Stimulated activated CD8-positive, alpha-beta memory T cell treated with anti-CD3 and anti-CD28 coated beads, Interleukin-7, amount 100 ng/mL, for 4 hours (primary cell): ENCODE results near the gene GRID1.
"Not testable (repeated sequence)": the region's sequence is repeated elsewhere in the genome, so short reads cannot be mapped to it uniquely, and the experiment has no call there.

Experiments
- DNase-seq, 2 donors: peaks; one replicate each; pipeline ENCODE4 v3.0.0-alpha.2; 2020; ENCODE audit warnings: low read depth in 2 of 2

GRID1 gene

DNA sequence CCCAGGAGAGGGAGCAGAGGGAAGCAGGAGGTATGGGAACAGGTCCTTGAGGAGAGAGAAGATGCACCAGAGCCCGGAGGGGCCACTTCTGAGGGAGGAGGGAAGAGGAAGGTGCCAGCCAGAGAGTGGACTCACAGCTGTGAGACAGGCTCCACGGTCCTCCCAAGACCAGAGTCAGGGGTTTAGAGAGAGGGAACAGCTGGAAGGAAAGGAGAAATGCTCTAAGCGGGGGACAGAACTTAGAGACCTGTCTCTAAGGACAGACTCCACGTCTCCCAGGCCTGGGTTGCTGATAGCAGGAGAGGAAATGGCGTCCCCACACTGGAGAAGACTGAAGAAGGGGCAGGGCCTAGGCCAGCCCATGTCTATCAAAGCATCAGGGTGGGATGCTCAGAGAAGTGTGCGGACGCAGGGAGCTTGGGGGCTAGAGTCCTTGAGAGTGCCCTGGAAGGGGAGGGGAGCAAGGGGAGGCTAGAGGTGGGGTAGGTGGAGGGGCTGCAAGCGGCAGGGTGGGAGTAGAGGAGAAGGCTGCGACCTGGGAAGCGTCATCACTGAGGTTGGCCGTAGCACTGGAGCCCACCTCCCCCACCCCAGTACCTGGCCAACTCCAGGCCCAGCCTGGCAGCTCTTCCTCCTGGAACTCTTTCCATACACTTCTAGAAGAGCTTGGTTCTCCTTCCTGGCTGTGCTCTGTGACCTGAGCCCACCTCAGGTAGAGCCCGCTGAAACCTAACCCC is 25.6 kb upstream of the GRID1 start:
- no peak for DNase-seq

DNA sequence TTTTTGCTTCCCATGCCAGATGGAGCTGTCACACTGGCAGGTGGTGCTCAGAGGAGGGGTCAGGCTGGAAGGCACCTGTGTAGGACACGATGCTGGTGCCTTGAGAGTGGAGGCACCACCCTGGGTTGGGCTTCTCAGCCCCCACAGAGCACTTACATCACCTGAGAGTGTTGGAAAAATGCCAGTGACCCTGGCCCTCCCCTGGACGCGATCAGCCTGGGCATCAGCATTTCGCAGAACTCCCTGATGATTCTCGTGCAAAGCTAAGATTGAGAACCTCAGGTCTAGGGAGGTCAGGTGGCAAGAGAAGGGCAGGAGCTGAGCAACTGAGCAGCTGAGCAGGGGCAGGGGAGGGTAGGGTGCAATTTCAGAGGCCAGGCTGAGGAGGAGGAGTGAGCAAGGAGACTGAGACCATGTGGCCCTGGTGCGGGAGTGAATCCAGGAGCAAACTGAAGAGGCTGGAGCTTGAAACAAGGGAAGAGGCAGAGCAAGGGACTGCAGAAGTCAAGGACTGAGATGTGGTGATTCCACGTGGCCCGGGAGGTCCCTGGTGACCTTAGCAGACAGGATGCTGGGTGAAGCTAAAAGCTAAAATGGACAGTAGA is 24.7 kb upstream of the GRID1 start:
- DNase-seq: no peak

DNA sequence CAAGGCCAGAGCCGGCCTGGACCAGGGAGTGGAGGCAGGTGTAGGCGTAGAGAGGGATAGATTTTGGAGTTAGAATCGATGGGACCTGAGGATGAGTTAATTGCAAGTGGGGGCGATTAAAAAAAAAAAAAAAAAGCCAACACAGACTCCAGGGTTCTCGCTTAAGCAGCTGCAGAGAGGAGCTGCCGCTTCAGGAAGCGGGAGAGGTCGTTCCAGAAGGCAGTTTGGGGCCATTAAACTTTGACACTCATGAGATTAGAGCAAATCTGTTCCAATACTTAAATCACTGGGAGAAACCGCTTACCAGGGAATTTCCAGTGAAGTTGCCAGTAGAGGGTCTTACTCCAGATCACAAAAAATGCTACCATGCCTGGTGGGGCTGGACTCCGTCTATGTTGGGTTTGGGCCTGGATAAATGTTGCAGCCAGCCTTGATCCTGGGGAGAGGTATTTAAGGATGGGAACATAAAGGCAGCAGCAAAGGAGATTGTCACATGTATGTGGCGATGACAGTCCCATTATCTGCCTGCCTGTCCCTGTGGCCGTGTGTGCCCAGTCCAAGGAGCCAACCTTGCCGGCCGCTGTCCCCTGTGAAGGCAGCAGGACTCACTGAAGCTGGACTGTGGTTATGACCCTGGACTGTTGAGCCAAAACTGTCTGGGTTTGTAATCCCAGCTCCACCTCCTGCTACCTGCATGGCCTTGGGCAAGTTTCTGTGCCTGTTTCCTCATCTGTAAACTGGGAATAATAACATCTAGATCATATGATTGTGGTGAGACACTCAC is 23.9 kb upstream of the GRID1 start:
- no peak for DNase-seq

DNA sequence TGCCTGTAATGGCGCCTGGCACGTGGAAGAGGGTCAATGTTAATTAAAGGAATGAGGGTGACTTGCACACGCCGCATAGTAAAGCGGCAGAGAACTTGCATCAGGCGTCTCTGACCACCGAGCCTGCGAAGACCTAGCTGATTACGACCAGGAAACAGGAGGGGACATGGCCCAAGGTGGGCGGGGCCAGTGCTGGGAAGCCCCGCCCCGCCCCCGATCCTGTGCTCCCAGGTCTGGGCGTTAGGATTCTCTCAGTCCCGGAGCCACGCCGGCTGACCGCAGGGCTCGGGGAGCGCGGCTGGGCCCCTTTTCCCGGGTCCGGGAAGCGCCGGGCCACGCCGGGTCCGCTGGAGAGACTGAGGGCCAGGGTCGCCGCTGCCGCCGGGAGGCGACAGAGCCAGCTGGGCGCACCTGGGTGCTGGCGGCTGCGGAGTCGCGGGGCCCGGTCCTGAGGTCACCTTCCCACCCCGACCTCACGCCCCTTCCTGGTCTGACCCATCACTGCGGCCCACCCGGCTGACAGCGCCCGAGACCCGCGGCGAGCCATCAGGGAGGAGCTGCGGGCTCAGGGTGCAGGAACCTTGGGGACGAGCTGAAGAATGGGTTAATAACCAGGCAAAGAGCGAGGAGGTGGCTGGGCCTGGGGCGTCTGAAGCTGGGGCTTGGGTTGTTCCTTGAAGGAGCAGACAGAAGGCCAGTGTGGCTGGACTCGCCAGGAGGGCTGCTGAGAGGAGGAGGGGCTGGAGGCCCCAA is 23.0 kb upstream of the GRID1 start:
- no peak for DNase-seq

- DNase-seq: not testable (repeated sequence)
Measured at GRCh38 chr10:86389109-86389440, 22.5 kb upstream of the GRID1 start.

- no peak for DNase-seq
Measured at GRCh38 chr10:86388119-86388704, 21.6 kb upstream of the GRID1 start.

- no peak for DNase-seq
Measured at GRCh38 chr10:86387178-86387794, 20.7 kb upstream of the GRID1 start.

GRCh38 chr10:86385806-86386205 is 19.2 kb upstream of the GRID1 start:
- no peak for DNase-seq

- DNase-seq: no peak
Measured at GRCh38 chr10:86377797-86378146, 11.2 kb upstream of the GRID1 start.

DNA sequence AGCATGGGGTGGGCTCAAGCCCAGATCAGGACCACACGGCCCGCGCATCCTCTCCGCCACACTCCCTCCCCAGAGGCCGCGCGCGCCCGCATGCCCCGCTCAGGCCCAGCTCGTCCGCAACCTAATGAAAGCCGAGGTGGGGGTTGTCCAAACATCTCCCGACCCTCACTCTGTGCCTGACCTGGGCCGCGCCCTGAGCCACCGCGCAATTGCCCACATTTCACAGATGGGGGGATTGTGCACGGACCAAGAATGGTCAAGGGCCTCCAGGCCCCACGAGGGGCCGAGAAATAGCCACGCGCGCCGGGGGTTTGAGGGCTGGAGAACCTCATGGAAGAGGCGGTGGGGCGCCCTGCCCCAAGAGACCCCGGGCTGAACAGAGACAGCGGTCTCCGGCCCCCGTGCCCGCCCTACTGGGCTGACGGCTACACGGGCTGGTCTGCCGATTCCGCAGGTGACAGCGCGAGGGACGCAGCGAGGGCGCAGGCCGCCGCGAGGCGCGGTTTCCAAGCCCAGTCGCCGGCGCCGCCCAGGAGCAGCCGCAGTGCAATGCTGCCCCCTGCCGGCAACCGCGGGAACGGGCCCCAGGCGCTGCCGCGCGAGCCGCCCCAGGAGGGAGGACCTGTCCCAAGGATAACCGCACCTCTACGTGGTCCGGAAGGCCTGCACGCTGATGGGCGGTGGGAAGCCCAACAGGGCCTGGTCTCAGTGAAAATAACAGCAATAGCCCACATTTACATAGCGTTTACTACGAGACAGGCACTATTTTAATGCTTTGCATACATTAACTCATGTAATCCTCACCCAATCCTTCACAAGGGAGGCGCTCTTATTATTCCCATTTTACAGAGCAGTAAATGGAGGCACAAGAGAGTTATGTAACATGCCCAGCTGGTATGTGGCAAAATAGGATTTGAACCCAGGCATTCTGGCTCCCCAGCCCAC is 10.5 kb upstream of the GRID1 start:
- peak; percentile 48 to 62 for DNase-seq

DNA sequence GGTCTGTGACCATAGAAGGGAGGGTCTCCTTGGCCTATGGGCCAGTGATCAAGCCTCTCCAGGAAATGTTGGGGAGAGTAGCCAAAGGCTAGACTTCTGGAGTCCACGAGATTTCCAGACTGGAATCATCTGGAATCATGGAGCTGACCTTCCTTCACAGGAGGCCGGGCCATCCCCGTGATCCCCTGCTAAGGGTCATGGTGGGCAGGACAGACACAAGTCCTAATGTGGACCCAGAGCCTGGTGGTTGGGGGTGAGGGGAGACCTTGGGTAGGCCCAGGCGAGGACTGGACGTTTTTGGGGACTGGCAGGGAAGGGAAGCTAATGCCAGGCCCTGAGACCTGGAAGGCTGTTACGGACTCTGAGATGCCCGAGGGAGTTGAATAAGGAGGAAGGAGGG is 9.8 kb upstream of the GRID1 start:
- no peak for DNase-seq

DNA sequence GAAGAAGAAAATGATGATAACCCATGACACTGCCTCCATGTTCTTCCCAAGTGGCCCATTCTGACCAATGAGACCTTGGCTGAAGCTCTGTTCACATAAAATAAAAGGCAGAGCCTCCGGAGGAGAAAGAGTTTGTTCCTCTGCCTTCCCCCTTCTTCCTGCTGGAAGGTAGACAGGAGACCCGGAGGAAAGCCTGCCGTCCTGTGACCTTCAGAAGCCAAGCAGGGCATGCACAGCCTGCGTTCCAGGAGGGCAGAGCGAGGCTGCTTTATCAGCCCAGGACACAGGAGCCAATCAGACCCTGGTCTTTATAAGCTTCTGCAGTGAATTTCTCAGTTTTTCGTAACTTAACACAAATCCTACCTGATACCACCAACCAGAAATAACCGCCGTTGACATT is 8.6 kb upstream of the GRID1 start:
- DNase-seq: no peak

- no peak for DNase-seq
Measured at GRCh38 chr10:86374664-86375063, 8.1 kb upstream of the GRID1 start.

GRCh38 chr10:86373828-86374227 is 7.2 kb upstream of the GRID1 start:
- no peak for DNase-seq

DNA sequence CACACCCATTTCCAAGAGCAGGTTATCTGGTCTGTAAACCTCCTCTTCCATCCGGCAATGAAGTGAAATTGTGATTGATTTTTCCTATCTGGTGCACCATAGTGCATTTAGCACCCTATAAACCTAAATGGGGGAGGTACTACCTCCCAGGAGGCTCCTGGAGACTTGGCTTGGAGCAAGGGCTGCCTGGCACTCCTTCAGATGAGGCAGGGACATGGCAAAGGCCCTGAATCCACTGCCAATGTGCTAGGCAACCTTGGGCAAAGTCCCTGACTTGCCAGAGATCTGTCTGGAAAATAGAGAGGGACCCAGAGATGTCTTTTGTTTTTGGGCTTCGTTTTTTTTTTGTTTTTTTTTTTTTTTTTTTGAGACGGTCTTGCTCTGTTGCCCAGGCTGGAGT is 6.7 kb upstream of the GRID1 start:
- no peak for DNase-seq

GRCh38 chr10:86372784-86373239 is 6.2 kb upstream of the GRID1 start:
- DNase-seq: no peak

GRCh38 chr10:86372119-86372783 is 5.7 kb upstream of the GRID1 start:
- DNase-seq: no peak

GRCh38 chr10:86371691-86372090 is 5.1 kb upstream of the GRID1 start:
- no peak for DNase-seq

DNA sequence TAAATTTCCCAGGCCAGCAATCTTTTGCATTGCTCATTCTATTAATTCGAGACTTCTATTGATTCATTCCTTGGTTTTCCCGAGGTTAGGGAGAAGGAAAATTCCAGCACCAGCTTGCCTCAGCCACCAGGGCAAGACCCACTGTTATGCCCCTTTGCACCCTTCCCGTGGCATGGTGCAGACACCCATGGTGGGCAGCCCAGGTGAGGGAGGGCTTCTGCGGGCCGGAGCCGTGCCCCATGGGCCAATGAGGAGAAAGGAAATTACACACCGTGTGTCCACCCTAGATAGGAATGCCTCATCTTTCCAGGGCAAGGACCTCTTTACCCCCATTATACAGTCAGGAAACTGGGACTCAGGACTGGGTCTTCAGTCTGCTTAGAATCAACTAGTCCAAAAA is 4.5 kb upstream of the GRID1 start:
- no peak for DNase-seq
